ENCODE data around the gene EXD3.
"Not testable (repeated sequence)": the region's sequence is repeated elsewhere in the genome, so short reads cannot be mapped to it uniquely, and the experiment has no call there.

EXD3 gene

GRCh38 chr9:137347928-137348327 is 75.0 kb downstream of the EXD3 start:
- H3K36me3 ChIP-seq (replicated peaks), result no peaks in the 10 kb centered on the region
- H3K27ac ChIP-seq, result no peak overlapping the region
- H3K4me3 ChIP-seq (ENCODE audit: low read depth, low read length), result no peak overlapping the region
- TF ChIP-seq, protein P1, sequence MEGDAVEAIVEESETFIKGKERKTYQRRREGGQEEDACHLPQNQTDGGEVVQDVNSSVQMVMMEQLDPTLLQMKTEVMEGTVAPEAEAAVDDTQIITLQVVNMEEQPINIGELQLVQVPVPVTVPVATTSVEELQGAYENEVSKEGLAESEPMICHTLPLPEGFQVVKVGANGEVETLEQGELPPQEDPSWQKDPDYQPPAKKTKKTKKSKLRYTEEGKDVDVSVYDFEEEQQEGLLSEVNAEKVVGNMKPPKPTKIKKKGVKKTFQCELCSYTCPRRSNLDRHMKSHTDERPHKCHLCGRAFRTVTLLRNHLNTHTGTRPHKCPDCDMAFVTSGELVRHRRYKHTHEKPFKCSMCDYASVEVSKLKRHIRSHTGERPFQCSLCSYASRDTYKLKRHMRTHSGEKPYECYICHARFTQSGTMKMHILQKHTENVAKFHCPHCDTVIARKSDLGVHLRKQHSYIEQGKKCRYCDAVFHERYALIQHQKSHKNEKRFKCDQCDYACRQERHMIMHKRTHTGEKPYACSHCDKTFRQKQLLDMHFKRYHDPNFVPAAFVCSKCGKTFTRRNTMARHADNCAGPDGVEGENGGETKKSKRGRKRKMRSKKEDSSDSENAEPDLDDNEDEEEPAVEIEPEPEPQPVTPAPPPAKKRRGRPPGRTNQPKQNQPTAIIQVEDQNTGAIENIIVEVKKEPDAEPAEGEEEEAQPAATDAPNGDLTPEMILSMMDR (IDR thresholded peaks at IDR 0.05; ENCODE audit: low read depth, low read length, missing control alignments), result no peak
- DNase-seq, result no peak
- in situ Hi-C loops (cut with HindIII; ENCODE audit: low pct_ligation_motif_present, low sequenced_read_pairs), result no loop called here
- no peaks in the 10 kb centered on the region for H3K27me3 ChIP-seq (replicated peaks)

GRCh38 chr9:137342482-137342881 is 80.5 kb downstream of the EXD3 start:
- in situ Hi-C loops (cut with HindIII; ENCODE audit: low pct_ligation_motif_present, low sequenced_read_pairs), result no loop called here
- Histone ChIP-seq H3K36me3 (replicated peaks) (no peaks in the 10 kb centered on the region), H3K27ac (no peak overlapping the region), H3K27me3 (replicated peaks) (no peaks in the 10 kb centered on the region), H3K4me3 (ENCODE audit: low read depth, low read length) (no peak overlapping the region)
- TF ChIP-seq, protein P1 (IDR thresholded peaks at IDR 0.05; ENCODE audit: low read depth, low read length, missing control alignments), result no peak
- no peak for DNase-seq

DNA sequence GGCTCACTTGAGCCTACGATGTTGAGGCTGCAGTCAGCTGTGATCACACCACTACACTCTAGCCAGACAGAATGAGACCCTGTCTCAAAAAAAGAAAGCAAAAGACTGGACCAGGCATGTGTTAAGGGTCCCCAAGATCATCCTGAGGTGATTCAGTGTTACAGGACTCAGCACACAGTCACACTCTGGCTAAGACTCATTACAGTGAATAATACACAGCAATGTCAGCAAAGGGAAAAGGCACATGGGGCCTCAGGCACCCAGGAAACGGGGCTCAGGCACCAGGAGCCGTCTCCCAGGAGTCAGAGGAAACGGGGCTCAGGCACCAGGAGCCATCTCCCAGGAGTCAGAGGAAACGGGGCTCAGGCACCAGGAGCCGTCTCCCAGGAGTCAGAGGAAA is 81.7 kb downstream of the EXD3 start:
- Histone ChIP-seq H3K4me3 (ENCODE audit: low read depth, low read length) (no peak overlapping the region), H3K27me3 (replicated peaks) (no peaks in the 10 kb centered on the region), H3K36me3 (replicated peaks) (no peaks in the 10 kb centered on the region), H3K27ac (no peak overlapping the region)
- DNase-seq, result no peak
- in situ Hi-C loops (cut with HindIII; ENCODE audit: low pct_ligation_motif_present, low sequenced_read_pairs), result no loop called here
- TF ChIP-seq, protein P1 (IDR thresholded peaks at IDR 0.05; ENCODE audit: low read depth, low read length, missing control alignments), result no peak

- peak overlapping the region; percentile 82 for H3K27ac ChIP-seq
- H3K27me3 ChIP-seq (replicated peaks); DNase-seq; in situ Hi-C loops (cut with HindIII; ENCODE audit: low pct_ligation_motif_present, low sequenced_read_pairs); H3K36me3 ChIP-seq (replicated peaks); H3K4me3 ChIP-seq (ENCODE audit: low read depth, low read length): not testable (repeated sequence)
These were observed 83.0 kb downstream of the EXD3 start for GRCh38 chr9:137339908-137340462.

DNA sequence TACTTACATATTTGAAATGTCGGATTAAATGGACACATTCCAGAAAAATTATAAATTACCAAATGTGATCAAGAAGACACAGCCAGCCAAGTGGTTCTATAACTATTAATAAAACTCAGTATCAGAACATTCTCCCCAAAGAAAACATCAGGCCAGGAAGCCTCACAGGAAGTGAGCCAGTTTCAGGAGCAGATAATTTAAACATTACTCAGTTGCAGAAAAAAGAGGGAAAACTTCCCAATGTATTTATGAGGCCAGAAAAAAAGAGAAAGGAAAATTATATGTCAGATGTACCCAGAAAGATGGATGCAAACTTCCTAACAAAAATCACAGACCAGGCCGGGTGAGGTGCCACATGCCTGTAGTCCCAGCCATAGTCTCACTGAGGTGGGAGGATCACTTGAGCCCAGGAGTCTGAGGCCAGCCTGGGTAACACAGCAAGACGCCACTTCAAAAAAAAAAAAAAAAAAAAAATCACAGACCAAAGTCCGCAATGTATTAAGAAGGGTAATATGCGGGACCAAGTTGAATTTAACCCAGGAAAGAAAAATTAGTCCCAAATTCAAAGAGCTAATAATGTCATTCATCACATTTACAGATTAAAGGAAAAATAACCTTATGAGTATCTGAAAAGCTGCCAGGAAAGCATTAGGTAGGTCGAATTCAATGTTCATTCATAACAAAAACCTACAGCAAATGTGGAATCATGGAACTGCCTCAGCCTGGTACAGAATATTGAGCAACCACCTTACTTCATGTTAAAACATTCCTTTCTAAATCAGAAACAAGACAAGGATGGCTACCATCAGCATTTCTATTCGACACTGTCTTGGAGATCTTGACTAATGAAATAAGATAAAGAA is 83.7 kb downstream of the EXD3 start:
- in situ Hi-C loops (cut with HindIII; ENCODE audit: low pct_ligation_motif_present, low sequenced_read_pairs), result no loop called here
- Histone ChIP-seq H3K27me3 (replicated peaks) (no peaks in the 10 kb centered on the region), H3K4me3 (ENCODE audit: low read depth, low read length) (no peak overlapping the region), H3K36me3 (replicated peaks) (no peaks in the 10 kb centered on the region), H3K27ac (peak overlapping the region; percentile 82)
- TF ChIP-seq, protein P1 (IDR thresholded peaks at IDR 0.05; ENCODE audit: low read depth, low read length, missing control alignments), result no peak
- peak; percentile 37 for DNase-seq

DNA sequence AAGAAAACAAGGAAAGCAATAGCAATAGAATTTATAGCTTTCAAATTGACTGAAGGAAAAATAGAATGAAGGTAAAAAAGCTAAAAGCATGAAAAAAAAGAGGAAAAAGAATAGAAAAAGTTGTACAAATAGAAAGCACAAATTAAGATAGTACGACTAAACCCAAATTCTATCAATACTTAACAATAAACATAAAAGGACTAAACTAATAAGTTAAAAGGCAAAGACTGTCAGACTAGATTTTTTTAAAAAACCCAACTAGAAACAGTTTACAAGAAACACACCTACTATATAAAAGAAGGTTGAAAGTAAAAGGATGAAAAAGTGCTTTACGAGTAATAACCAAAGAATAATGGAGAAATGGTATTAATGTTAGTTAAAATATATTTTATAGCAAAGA is 86.2 kb downstream of the EXD3 start:
- DNase-seq, result no peak
- Histone ChIP-seq H3K27me3 (replicated peaks) (no peaks in the 10 kb centered on the region), H3K27ac (no peak overlapping the region), H3K36me3 (replicated peaks) (no peaks in the 10 kb centered on the region), H3K4me3 (ENCODE audit: low read depth, low read length) (no peak overlapping the region)
- TF ChIP-seq, protein P1 (IDR thresholded peaks at IDR 0.05; ENCODE audit: low read depth, low read length, missing control alignments), result no peak
- in situ Hi-C loops (cut with HindIII; ENCODE audit: low pct_ligation_motif_present, low sequenced_read_pairs), result no loop called here

Measured in brain microvascular endothelial cell (primary cell).